Neural progenitor cell (in vitro differentiated cells): ENCODE data around the gene MAML3. TPM values are rescaled to one million over a fixed set of nuclear protein-coding genes. Genes with fewer than 3 reads are reported as not detected.

ENCODE experiments used
- DNase-seq: peaks from one replicate; pipeline ENCODE4 v3.0.0-alpha.2; 2016; ENCODE audit warnings: low spot score
- H2AFZ ChIP-seq: fragments of 200-600 bp; sonication (generic); replicated peaks from 2 replicates; pipeline ENCODE4 v1.6.1; 2016; ENCODE audit warnings: antibody characterized with exemption
- H3F3A ChIP-seq: fragments of 200-600 bp; sonication (generic); 2 replicates; pipeline ENCODE4 v1.6.1; 2016; ENCODE audit warnings: antibody characterized with exemption, low read depth
- H3K27ac ChIP-seq: fragments of 200-600 bp; sonication (generic); 2 replicates; pipeline ENCODE4 v1.5.1; 2016; ENCODE audit warnings: mild to moderate bottlenecking
- H3K27me3 ChIP-seq: fragments of 200-600 bp; sonication (generic); 2 replicates; pipeline ENCODE4 v1.6.1; 2016; ENCODE audit warnings: mild to moderate bottlenecking, moderate library complexity
- H3K36me3 ChIP-seq: fragments of 200-600 bp; sonication (generic); 2 replicates; pipeline ENCODE4 v1.5.1; 2016
- H3K4me1 ChIP-seq: fragments of 200-600 bp; sonication (generic); 2 replicates; pipeline ENCODE4 v1.6.1; 2016; ENCODE audit warnings: mixed run types
- H3K4me2 ChIP-seq: fragments of 200-600 bp; sonication (generic); 2 replicates; pipeline ENCODE4 v1.6.1; 2016
- H3K4me3 ChIP-seq: fragments of 200-600 bp; sonication (generic); 2 replicates; pipeline ENCODE4 v1.5.1; 2016
- H3K79me2 ChIP-seq: fragments of 200-600 bp; sonication (generic); 2 replicates; pipeline ENCODE4 v1.6.1; 2016; ENCODE audit warnings: low read depth
- H3K9ac ChIP-seq: fragments of 200-600 bp; sonication (generic); 2 replicates; pipeline ENCODE4 v1.6.1; 2016
- H3K9me3 ChIP-seq: fragments of 200-600 bp; sonication (generic); 2 replicates; pipeline ENCODE4 v1.5.1; 2016; ENCODE audit warnings: low read depth
- H4K20me1 ChIP-seq: fragments of 200-600 bp; sonication (generic); 2 replicates; pipeline ENCODE4 v1.6.1; 2016; ENCODE audit warnings: low read depth
- H3K27ac Mint-ChIP-seq: 3 replicates; pipeline ENCODE4 v1.8.0; 2021; ENCODE audit warnings: mixed read lengths
- H3K27me3 Mint-ChIP-seq: 2 replicates; pipeline ENCODE4 v1.8.0; 2022; ENCODE audit warnings: low read depth, mild to moderate bottlenecking, inconsistent platforms, moderate library complexity, mixed read lengths; ENCODE audit not compliant: insufficient read depth
- H3K36me3 Mint-ChIP-seq: 3 replicates; pipeline ENCODE4 v1.8.0; 2021; ENCODE audit warnings: mixed read lengths
- H3K4me1 Mint-ChIP-seq: 3 replicates; pipeline ENCODE4 v1.8.0; 2021; ENCODE audit warnings: mixed read lengths
- H3K4me3 Mint-ChIP-seq: 3 replicates; pipeline ENCODE4 v1.8.0; 2021; ENCODE audit warnings: mild to moderate bottlenecking, moderate library complexity, mixed read lengths
- H3K9me3 Mint-ChIP-seq: 3 replicates; pipeline ENCODE4 v1.8.0; 2020; ENCODE audit warnings: mixed read lengths
- CTCF ChIP-seq: fragments of 200-600 bp; sonication (generic); IDR thresholded peaks from 2 replicates; pipeline ENCODE4 v1.5.1; 2017; ENCODE audit warnings: antibody characterized with exemption, mild to moderate bottlenecking
- EZH2 ChIP-seq: fragments of 200-600 bp; sonication (generic); IDR thresholded peaks from 2 replicates; pipeline ENCODE4 v1.6.1; 2017; ENCODE audit warnings: antibody characterized with exemption, mild to moderate bottlenecking, moderate library complexity
- EZH2phosphoT487 ChIP-seq: fragments of 200-600 bp; sonication (generic); IDR thresholded peaks from 2 replicates; pipeline ENCODE4 v1.6.1; 2017; ENCODE audit warnings: antibody characterized with exemption
- total RNA-seq: library from RNA; depleted of rRNA; stranded (reverse); fragments of >200 nt; gene quantifications from 2 replicates; pipeline ENCODE4 v1.2.3, GENCODE V29; 2015; ENCODE audit warnings: low replicate concordance

MAML3 gene
- total RNA-seq, 1 donor from 2014 or later = 14.4 TPM

DNA sequence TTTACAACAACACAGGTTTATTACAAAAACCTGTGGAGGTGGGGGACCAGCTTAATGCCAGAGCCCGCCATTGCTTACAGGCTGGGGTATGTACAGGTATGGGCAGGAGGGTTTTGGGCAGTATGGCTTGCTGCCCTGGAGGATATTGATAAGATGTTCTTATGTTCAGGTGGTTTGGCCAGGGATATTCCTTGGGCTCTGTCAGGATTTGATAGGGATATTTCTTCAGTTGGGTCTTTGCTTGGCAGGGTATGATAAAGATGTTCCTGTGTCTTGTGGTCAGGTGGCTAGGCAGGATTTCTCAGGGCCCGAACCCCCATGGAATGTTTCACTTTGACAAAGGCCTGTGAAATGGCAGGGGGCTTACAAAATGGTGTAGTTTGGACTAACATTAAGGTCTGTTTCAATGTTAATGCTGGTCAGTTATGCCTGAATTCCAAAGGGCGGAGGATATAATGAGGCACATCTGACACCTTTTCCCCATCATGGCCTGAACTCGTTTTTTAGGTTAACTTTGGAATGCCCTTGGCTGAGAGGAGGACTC is 485.3 kb downstream of the MAML3 start:
- Mint-ChIP-seq H3K27ac (no peak overlapping the region), H3K9me3 (peaks cover 3% of the 10 kb centered on the region), H3K4me3 (no peak overlapping the region), H3K27me3 (peaks cover 5% of the 10 kb centered on the region), H3K36me3 (no peaks in the 10 kb centered on the region), H3K4me1 (peaks cover 36% of the 10 kb centered on the region)
- DNase-seq = no peak
- Histone ChIP-seq H3K27me3 (no peaks in the 10 kb centered on the region), H3K36me3 (no peaks in the 10 kb centered on the region), H3K27ac (no peak overlapping the region), H3K4me1 (peaks cover 19% of the 10 kb centered on the region), H3K4me2 (no peak overlapping the region), H2AFZ (no peak overlapping the region), H3K79me2 (no peaks in the 10 kb centered on the region), H3K9ac (no peak overlapping the region), H3K9me3 (no peaks in the 10 kb centered on the region), H4K20me1 (no peaks in the 10 kb centered on the region), H3F3A (peaks cover 22% of the 10 kb centered on the region), H3K4me3 (no peak overlapping the region)
- no peak for TF ChIP-seq EZH2
- no peak for TF ChIP-seq CTCF
- no peak for TF ChIP-seq EZH2phosphoT487

- Histone ChIP-seq H3F3A (peaks cover 22% of the 10 kb centered on the region), H4K20me1 (no peaks in the 10 kb centered on the region), H3K9me3 (no peaks in the 10 kb centered on the region), H3K36me3 (no peaks in the 10 kb centered on the region), H3K9ac (no peak overlapping the region), H3K27ac (no peak overlapping the region), H3K79me2 (no peaks in the 10 kb centered on the region), H2AFZ (no peak overlapping the region), H3K4me3 (no peak overlapping the region), H3K27me3 (no peaks in the 10 kb centered on the region), H3K4me2 (no peak overlapping the region), H3K4me1 (peaks cover 19% of the 10 kb centered on the region)
- Mint-ChIP-seq H3K9me3 (peaks cover 3% of the 10 kb centered on the region), H3K4me3 (no peak overlapping the region), H3K4me1 (peaks cover 36% of the 10 kb centered on the region), H3K27me3 (peaks cover 5% of the 10 kb centered on the region), H3K36me3 (no peaks in the 10 kb centered on the region), H3K27ac (no peak overlapping the region)
- DNase-seq = no peak
- TF ChIP-seq EZH2 (no peak), CTCF (no peak), EZH2phosphoT487 (no peak)
Measured at GRCh38 chr4:139668036-139668435, 485.9 kb downstream of the MAML3 start.

Other genes starting within 250 kb of the MAML3 start
- gene SCOC, start 219.5 kb upstream of the MAML3 start, total RNA-seq = 94.6 and 170 TPM in 2 replicates